C4-2B (cell line): Measurements from ENCODE around the gene MSMB.
A peak's percentile ranks its signal among the peaks of the same experiment; 100 is the strongest.

Experiments used
- H3K27ac ChIP-seq: fragments of 450-650 bp; 2 replicates; pipeline ENCODE4 v1.5.1; 2017
- ZFX ChIP-seq: fragments of 450-650 bp; IDR thresholded peaks from 2 replicates; pipeline ENCODE4 v1.6.1; 2017
- TF ChIP-seq, protein P1 (sequence below): fragments of 450-650 bp; conservative IDR thresholded peaks from 2 replicates; pipeline ENCODE4 v1.5.1; 2017; ENCODE audit warnings: mild to moderate bottlenecking

MSMB gene

DNA sequence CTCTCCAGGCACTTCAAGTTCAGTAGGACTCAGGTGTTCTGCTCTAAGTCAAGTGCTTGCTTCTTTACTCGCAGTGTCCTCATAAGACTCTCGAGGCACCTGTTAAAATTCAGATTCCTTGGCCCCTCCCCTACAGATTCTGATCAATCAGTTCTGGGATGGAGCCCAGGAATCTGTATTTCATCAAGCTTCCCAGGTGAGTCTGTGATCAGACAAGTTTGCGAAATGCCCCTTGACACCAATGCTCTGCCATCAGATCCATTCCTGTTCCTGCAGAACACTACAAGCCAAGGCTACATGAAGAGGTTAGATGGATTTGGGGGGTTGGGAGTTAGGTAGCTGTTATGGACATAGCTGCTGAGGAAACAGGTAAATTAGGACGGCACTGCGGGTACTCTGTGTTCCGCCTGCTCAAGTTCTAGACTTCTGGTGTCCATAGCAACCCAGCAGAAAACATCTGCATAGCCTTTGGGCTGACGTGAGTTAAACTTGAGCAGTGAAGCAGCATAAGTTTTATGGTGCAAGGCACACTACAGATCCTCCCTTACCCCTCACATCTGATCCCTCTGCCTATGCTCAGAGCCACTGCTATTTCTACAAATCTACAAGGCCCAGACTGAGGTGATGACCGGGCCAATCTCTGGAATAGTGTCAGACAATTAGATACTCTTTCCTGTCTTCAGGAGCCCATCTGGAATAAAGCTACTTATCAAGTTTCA is 8.8 kb downstream of the MSMB start:
- no peak overlapping the region for H3K27ac ChIP-seq
- TF ChIP-seq, protein P1, sequence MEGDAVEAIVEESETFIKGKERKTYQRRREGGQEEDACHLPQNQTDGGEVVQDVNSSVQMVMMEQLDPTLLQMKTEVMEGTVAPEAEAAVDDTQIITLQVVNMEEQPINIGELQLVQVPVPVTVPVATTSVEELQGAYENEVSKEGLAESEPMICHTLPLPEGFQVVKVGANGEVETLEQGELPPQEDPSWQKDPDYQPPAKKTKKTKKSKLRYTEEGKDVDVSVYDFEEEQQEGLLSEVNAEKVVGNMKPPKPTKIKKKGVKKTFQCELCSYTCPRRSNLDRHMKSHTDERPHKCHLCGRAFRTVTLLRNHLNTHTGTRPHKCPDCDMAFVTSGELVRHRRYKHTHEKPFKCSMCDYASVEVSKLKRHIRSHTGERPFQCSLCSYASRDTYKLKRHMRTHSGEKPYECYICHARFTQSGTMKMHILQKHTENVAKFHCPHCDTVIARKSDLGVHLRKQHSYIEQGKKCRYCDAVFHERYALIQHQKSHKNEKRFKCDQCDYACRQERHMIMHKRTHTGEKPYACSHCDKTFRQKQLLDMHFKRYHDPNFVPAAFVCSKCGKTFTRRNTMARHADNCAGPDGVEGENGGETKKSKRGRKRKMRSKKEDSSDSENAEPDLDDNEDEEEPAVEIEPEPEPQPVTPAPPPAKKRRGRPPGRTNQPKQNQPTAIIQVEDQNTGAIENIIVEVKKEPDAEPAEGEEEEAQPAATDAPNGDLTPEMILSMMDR = no peak
- no peak for TF ChIP-seq ZFX

DNA sequence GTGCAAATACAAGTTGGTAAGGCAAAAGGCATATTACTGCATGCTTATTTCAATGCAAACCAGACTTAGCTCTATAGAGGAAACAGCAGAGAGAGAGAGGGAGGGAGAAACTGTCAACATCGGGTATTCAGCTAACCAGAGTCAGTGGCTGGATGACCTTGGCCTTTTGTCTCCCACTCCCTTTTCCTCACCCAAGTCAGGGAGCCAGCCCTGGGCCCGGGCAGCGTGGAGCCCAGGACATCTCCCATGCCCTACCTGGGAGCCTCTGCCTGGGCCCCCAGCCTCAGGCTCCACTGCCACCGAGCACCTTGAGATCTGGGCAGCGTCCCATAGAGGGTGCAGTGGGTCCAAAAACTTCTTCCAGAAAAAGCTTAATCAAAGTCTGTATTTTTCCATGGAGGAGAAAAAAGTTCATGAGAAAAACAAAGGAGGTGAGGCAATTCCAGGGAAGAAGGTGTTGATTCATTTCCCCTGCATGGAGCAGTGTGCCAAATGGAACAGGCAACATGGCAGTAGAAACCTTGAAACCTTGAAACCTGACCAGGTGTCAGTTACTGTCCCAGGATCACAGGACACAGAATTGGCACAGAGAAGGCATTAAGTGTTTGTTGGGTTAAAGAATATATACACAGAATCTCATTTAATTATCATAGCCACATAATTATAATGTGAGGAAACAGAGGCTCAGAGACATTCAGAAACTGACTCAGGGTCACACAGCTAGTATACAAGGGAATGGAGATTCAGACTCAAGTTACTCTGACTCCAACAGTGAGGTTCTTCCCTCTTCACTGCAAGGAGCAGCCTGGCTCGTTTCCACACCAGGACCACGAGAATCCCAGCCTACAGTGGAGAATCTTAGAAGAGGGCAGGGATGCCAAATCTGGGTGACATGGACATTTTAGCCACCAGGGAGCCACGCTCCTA is 9.9 kb downstream of the MSMB start:
- peak overlapping the region; percentile 23; the same call in 1 of the 2 replicates for H3K27ac ChIP-seq
- TF ChIP-seq, protein P1 = no peak
- no peak for TF ChIP-seq ZFX

DNA sequence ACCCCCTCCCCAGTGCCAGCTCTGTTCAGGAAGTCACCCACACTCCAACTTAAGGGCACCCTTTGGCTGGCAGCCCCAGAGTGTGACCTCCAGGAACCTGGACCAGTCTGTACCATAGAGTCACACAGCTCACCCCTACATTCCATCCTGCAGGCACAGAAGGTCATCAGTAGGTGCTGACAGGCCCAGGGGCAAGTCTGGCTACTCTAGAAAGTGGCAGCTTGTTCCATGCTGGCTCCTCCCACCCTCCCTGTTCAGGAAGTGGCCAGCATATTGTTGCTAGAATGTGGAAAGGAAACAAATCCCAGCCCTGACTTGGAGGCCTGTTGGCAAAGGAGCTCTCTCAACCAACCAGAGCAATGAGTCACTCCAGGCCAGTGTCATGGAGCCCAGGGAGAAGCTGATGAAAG is 12.5 kb downstream of the MSMB start:
- peak overlapping the region; percentile 18; the same call in 1 of the 2 replicates for H3K27ac ChIP-seq
- no peak for TF ChIP-seq ZFX
- TF ChIP-seq, protein P1 = no peak

DNA sequence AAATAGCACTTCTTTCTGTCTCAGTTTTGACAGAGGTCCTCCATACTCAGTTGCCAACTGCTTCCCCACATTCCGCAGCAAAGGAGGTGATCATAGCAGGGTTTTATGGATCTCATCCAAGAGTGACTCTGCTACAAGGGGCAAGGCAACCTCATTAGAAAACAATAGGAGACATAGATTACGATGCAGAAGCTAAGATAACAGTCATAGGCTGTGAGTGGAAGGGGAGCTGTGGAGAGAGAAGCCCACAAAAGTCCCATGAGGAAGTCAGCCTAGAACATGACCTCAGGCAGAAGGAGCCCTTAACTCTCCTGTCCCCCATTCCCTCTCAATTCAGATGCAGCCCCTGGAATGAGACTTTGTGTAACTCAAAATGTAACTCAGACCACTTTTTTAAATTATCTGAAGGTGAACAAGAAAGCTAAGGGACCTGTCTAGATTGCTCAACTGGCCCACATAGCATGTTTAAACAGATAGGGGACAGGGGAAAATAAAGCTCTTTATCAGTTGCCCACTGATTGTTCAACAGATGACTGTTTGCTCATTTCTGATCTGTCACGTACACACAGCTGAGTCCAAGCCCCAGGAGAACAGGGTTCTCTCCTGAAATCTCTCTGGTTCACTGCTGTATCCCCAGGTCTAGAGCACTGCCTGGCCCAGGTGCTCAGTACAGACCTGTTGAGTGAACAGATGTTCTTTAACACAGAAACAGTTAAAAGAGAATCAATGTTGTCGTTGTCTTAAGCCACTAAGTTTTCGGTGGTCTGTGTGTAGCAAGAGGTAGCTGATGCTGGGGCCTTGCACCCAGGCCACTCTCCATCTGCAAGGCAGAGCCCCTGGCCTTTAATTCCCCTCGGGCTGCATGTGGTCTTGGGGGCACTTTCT is 14.2 kb downstream of the MSMB start:
- TF ChIP-seq, protein P1 = no peak
- TF ChIP-seq ZFX = no peak
- H3K27ac ChIP-seq = peak overlapping the region; percentile 88; the same call in 1 of the 2 replicates

DNA sequence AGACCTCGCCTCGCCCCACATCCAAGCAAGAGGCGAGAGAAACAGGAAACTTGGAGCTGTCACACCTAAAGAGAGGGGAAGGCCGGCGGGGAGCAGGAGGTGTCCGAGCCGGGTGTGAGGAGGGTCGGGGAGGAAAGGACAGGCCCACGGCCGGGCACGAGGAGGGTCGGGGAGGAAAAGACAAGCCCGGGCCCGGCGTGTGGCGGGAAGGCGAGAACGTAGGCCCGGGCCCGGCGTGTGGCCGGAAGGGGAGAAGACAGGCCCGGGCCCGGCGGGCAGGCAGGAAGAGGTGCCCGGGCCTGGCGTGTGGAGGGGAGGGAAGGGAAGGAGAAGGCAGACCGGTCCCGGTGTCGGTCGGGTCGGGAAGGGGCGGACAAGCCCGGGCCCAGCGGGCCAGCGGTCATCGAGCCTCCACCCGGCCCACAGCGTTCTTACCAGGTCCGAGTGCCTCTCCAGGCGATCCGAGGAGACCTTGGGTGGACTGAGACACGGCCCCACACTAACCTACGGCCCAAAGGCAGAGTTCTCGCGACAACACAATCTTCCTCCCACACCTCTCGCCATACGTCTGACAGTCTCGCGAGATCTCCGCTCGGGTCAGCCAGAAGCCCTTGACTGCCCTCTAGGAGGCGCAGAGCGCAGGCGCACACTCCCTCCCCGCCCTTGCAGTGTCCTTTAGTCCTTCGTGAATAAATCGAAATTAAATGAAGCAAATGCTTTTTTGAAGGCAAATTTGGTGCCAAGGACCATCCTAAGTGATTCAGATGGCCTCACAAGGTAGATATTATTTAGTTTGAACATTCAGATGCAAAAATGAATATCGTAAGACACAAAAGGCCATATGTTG is 15.8 kb downstream of the MSMB start, which contains the start of gene NCOA4:
TSS of gene NCOA4 (minus strand) at position 533 of the 847 bp plus-strand sequence. CDS start 13,943 bp downstream, outside the sequence.
- peak within 1 kb of the TSS; percentile 88 for H3K27ac ChIP-seq
- peak; percentile 98 for TF ChIP-seq ZFX
- TF ChIP-seq, protein P1 = peak; percentile 84

DNA sequence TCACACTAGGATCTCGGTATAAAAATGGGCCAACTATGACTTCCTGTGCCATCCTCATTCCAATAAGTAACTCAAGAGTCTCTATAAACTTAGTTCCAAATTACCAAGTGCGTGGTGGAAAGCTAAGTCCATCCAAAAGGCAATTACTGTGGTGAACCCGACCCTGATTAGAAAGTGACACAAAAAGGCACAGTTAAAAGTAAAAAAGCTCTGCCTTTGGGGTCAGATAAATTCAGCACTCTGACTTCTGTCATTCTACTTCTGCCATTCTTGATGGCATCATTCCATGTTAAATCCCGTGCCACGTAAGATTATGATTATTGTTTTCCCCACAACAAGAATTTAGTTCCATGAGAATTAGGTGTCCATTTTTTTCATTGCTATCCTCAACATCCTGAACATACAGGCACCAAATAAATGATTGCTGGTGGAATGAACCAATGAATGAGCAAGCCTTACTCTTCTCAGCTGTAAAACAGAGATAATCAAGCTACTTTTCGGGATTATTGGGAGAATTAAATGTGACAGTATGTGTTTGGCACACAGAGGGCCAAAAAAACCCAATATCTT is 16.5 kb downstream of the MSMB start:
- no peak for TF ChIP-seq ZFX
- TF ChIP-seq, protein P1 = no peak
- peak overlapping the region; percentile 88 for H3K27ac ChIP-seq
